ENCODE measurements around the gene GALNT2. TPM values are rescaled to one million over a fixed set of nuclear protein-coding genes. Genes with fewer than 3 reads are reported as not detected.

The GALNT2 gene
- polyA plus RNA-seq, 10 donors, result 59.2 to 77.0 (median 69.3) TPM

- no peak for DNase-seq
Measured at GRCh38 chr1:230206976-230207375, 139.9 kb downstream of the GALNT2 start.

DNA sequence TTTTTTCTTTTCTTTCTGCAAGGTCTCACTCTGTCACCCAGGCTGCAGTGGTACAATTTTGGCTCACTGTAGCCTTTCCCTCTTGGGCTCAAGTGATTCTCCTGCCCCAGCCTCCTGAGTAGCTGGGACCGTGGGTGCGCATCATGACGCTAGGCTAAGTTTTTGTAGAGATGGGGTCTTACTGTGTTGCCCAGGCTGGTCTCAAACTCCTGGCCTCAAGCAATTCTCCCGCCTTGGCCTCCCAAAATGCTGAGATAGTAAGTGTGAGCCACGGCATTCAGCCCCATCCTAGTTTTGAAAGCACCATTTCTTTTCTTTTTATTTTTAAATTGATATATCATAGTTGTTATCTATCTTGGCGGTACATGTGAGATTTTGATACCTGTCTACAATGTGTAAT is 140.6 kb downstream of the GALNT2 start:
- DNase-seq, result no peak

DNA sequence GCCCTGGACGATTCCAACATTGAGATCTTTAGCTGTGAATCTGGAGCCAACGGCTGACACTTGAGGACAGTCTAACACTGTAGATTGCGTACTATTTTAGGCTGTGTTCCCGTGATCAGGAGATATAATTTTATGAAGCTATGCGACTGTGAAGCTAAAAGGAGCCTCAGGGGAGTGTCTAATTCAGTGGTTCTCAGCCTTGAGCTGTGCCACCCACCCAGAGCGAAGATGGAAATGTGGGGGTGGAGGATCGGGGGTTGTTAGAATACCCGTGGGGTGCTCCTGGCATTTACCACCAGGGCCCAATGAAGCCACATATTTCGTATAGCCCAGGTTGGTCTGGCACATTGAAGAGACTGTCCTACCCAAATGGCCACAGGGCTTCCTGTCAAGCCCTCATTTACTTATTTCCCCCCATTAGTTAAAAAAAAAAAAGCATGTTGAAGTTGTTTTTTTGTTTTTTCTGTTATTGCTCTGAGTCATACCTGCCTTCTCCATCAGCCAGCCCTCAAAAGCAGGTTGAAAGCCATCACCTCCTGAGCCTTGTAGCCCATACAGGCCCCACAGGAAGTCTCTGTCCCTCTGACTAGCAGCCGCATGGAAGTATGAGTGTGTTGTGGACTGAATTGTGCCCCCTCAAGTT is 141.7 kb downstream of the GALNT2 start:
- DNase-seq, result no peak

- peak in 1 of 3 donors; percentile 29 for DNase-seq
Measured at GRCh38 chr1:230210326-230210980, 143.4 kb downstream of the GALNT2 start.

DNA sequence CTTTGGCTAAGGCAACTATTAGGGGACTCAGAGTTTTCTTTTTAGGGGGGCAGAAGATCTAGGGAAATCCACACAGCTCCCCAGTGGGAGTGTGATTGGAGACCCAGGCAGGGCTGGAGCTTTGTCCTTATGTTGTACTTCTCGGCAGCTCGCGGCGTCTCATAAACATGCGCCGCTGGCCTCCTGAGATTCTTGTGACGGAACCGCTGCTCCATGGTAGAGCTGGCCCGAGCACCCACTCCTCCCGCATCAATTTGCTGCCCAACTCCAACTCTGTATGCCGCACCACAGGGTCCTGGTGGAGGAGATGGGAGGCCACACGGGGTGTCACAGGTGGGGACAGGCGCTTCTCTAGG is 143.9 kb downstream of the GALNT2 start:
- peak in 1 of 3 donors; percentile 58 for DNase-seq

GRCh38 chr1:230211436-230212145 is 144.6 kb downstream of the GALNT2 start:
- no peak for DNase-seq

GRCh38 chr1:230212405-230212936 is 145.4 kb downstream of the GALNT2 start:
- peak in 1 of 3 donors; percentile 25 for DNase-seq

DNA sequence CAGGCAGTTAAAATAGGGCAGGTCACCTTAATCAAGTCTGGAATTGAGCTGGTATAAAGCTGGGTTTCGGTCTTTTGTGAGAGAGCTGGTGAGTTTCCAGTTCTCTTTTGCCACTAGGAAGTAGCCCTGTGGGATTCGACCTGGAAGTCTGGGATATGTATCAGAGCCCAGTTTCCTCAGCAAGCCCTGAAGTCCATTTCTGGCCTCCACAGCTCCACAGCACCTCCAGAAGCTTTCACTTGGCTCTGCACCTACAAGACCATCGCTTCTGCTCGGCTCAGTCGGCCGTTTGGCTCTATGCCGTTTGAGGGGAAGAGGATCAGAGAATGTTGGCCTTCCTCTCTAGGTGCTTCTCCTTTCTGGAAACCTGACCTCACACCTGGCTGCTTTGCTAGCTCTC is 148.0 kb downstream of the GALNT2 start:
- peak; percentile 43 to 85 (median 70) for DNase-seq

DNA sequence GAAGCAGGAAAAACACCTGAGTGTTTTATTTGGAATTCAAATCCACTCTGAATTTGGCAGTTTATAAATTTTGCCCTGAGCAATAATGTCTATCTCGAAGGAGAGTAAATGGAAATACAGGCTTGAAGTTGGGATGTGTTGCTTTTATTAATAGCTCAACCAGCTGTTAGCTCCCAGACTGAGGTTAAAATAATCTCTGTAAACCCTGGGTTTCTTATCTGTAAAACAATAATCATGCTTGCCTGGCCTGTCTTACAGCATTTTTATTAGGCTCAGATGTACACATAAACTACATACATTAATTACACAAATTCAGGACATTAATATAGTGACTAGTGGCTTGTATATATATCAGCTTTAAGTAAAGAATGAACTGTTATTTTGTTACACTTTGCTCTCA is 148.5 kb downstream of the GALNT2 start:
- DNase-seq, result peak in 1 of 3 donors; percentile 24

- DNase-seq, result no peak
Measured at GRCh38 chr1:230216896-230217295, 149.9 kb downstream of the GALNT2 start.

- DNase-seq, result no peak
Measured at GRCh38 chr1:230218667-230219066, 151.6 kb downstream of the GALNT2 start.

DNA sequence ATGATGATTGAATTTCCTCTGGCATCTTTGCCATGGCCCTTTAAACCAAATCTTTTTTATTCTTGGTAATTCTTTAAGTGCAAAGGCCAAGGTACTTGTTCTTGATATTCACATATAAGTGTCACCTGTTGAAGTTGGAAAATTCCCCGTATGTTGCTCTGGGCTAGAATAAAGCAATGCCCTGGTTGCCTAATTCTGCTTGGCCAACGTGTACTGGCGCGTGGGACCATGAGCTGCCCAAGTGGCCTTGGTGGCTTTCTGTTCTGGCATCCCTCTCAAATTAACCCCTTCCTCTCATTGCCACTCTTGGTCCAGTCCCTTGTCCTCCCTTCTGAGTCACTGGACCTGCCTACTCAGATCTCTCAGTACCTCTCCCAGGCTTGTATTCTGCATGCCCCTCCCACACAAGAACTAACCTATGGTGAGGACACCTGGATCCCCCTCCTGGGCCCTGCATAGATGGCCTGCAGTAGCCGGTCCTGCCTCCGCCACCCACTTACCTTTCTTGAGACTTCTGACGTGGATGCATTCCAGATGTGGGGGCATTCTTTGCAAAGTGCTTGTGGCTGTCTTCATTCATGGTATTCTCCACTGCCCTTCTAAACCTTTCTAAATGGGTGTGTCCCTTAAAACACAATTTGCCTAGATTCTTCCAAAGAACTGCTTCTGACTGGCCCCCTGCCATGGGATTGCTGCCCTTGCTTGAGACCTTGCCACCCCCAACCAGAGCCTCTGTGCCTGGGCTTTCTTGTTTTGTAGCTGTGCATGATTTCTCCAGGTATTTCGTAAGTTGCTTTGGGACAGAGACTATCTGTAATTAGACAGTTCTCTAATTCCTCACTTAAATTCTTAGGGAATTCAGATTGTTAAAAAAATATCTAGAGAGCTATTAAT is 152.4 kb downstream of the GALNT2 start:
- no peak for DNase-seq

DNA sequence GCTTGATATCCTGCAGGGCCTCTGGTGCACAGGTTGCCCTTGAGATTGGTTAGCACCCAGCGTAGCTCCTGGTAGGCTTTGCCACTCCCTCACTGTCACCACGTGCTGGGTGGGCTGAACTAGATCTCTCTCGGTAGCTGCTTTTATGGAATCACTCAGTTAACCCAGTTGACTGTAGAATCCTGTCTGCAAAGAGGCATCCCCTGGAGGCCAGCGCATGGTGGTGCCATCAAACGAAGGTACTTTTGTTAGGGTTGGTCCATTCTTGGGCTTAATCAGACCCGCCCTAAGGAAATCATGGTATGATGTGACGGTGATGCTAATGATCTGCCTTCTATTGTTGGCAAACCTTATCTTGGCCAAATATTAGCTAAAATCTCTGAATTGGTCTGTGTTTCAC is 153.4 kb downstream of the GALNT2 start:
- DNase-seq, result no peak

DNA sequence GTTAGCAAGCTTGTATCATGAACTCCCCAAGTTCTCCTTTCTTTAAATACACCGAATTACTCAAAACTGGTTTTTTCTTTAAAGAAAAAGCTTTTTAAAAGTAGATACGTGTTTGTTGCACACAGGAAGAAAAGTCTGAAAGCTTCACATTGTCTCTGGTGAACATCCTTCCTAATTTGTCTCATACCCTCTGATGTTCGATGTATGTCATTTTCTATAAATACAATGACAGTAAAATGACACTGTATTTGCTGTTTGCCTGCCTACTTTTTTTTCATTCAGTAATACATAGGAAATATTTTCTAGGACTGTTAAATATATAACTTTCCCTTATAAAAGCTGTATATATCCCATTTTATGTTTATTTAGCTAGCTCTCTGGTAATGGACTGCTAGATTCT is 153.9 kb downstream of the GALNT2 start:
- no peak for DNase-seq

DNA sequence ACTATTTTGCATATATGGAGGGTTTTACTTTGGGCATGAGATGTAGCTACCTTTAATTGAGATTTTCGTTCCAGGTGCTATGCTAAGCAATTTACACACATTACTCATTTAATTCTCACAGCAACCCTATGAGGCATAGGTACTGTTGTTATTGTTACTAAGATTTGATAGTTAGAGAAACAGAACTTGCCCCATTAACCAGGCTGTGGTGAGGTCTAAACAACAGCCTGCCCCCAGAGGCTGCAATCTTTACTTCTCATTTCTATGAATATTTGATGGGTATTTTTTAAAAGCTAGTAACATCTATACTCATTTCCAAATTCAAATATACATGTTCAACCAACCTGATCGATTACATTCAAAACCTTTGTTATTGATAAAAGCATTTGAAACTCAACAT is 155.6 kb downstream of the GALNT2 start:
- DNase-seq, result no peak

DNA sequence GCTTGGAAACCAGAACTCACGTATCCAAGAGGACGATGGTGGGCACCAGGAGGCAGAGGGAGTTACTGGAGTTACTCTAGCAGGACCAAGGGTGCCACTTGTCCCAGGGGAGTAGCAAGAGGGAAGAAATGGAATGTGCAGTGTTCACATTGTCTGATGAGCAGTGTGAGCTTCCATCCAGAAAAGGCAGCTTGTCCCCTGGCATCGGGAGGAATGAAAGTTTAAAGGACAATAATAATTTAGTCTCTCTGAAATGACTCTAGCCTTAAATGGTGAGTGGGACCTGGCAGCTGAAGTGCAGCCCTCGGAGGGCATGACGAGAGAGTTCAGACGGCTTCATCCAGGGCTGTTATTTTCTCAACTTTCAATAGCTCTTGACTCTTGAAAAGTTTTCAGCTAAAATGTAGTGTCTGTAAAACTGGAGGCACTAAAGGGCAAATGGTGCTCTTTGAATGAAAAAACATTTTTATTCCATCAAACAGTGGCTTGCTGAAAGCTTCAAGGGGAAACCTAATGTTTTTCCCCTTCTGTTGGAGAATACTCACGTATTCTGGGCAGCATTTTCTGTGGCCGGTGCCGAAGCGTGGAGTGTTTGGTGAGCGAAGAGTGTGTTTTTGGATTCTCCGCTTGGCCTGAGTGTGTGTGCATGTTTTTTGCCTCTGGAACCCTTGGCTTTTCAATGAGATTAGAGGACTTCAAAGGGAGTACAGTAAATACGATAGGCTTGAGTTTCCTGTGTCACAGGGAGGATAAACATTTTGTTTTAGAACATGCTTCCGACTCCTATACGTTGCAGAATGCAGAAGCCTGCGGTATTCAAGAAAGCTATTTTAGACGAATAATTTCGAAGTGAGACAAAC is 157.3 kb downstream of the GALNT2 start:
- no peak for DNase-seq

GRCh38 chr1:230226007-230226800 is 159.2 kb downstream of the GALNT2 start:
- no peak for DNase-seq

DNA sequence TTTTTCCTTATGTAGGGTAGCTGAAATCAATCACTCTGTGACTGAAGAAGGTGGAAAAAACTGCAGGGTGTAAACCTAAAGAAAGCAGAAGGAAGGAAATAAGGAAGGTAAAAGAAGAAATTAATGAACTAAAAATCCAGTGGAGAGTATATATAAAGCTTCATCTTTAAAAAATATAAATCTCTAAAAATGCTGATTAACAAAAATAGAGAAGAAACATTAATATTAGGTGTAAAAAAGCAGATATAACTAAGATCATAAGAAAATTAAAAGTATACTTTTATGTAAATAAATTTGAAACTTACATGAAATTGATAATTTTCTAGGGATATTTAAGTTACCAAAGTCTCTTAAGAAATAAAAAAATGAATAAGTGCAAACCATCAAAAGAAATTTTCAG is 159.8 kb downstream of the GALNT2 start:
- DNase-seq, result no peak

GRCh38 chr1:230228236-230228897 is 161.3 kb downstream of the GALNT2 start:
- no peak for DNase-seq
